Erythroblast (primary cell): ENCODE results near the gene PCBP3.
"Not testable (repeated sequence)": the region's sequence is repeated elsewhere in the genome, so short reads cannot be mapped to it uniquely, and the experiment has no call there.

Source experiments
- DNase-seq, 2 experiments: peaks; one replicate each; lab custom pipeline; 2025; lab: John Stamatoyannopoulos, UW
- GATA1 ChIP-seq: IDR thresholded peaks from 2 replicates; pipeline ENCODE4 v1.6.1; 2011; ENCODE audit warnings: low read depth, mild to moderate bottlenecking, control low read depth, low read length, moderate library complexity
- POLR2A ChIP-seq: IDR thresholded peaks from 2 replicates; pipeline ENCODE4 v1.6.1; 2011; ENCODE audit warnings: mild to moderate bottlenecking, low read length

The PCBP3 gene

GRCh38 chr21:45636951-45637646, 6.4 kb upstream of the PCBP3 start:
- DNase-seq: no peak
- TF ChIP-seq GATA1 (no peak), POLR2A (no peak)

- TF ChIP-seq POLR2A (no peak), GATA1 (no peak)
- DNase-seq: no peak
Measured at GRCh38 chr21:45637883-45638282, 5.6 kb upstream of the PCBP3 start.

- TF ChIP-seq GATA1: no peak
- TF ChIP-seq POLR2A: no peak
Measured at GRCh38 chr21:45638707-45639106, 4.8 kb upstream of the PCBP3 start.

GRCh38 chr21:45639206-45640000, 4.1 kb upstream of the PCBP3 start:
- no peak for DNase-seq
- no peak for TF ChIP-seq POLR2A

More at GRCh38 chr21:45638707-45639106, 4.8 kb upstream of the PCBP3 start:
- no peak for DNase-seq

DNA sequence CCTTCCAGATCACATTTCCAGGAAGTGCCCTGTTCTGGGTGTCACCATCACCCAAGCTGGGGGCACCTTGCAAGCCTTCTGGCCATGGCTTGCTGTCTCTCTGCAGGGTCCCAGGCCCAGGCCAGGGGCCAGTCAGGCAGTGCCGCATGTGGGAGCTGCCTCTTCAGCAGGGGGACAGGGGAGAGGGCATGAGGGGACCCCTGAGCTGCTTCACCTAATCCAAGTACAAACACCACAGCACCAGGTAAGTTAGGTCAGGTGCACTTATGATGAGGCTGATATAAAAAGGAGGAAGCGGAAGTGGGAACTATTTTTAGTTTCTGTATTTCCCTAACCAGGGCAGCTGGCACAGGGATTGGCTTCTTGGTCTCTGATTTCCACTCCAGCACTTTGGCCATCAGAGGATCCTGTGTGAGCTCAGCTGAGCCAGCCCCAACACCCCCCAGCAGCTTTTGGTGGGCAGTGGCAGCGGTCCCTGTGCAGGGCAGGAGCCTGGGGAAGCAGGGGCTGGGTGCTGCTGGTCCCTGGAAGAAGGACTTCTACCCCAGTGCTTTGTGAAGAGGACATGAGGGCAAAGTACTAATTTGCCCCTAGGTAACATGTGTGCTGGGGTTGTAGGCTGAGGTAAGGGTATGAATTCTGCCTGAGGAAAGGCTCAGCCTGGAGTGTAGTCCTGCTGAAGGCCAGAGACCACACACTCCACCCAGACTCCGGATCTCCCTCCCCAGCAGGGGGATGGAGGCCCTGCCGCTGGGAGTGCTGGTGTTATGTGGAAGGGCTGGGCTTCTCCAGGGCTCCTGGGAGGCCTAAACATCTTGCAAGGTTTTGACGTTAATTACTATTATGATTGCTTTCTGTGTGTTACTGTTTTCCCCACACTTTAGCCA, 3.3 kb upstream of the PCBP3 start:
- no peak for DNase-seq
- TF ChIP-seq POLR2A (no peak), GATA1 (no peak)

DNA sequence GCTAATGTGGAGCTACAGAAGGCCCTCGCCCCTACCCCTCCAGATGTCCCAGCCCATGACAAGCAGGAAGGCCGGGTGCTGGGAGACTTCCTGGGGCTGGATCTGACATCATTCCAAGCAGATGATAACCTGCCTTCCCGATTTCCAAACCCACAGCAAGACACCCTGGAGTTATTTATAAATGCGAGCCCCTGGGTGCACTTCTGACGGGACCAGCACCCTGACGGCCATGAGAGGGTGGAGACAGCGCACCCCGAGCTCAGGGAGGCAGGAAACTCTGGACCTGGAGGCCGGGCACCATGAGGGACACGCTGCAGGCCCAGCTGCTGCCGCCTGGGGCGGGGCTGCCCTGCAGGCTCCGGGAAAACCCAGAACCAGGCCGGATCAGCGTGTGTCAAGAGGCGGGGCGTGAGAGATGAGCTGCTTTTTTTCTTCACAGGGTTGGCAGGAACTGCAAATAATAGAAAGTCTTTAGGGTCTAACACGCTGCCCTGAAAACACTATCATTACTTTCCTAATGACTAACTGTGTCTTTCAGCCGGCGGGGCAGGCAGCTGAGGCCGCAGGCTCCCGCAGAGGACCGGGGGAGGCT, 2.5 kb upstream of the PCBP3 start:
- no peak for DNase-seq
- no peak for TF ChIP-seq POLR2A
- TF ChIP-seq GATA1: no peak

DNA sequence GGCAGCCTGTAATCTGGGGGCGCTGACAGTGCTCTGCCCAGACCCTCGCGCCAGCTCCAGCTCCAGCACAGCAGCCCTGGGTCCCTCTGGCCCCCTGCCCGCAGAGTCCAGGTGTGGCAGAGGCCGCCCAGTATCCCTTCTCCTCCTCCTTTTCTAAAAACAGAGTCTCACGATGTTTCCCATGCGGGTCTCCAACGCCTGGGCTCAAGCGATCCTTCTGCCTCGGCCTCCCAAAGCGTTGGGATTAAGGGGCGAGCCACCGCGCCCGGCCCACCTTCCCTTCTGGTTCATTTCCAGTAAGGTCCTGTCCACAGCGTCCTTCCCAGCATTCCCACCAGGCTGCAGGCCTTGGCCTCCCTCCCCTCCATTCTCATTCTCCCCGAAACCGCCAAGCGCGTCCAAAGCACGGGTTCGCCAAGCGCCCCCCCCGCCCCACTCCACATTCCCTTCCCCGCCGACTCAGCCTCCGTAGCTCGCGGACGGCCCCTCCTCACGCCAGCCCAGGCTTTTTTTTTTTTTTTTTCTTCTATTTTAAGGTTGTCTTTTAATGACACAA, 2.0 kb upstream of the PCBP3 start:
- no peak for DNase-seq
- TF ChIP-seq GATA1 (no peak), POLR2A (no peak)

DNA sequence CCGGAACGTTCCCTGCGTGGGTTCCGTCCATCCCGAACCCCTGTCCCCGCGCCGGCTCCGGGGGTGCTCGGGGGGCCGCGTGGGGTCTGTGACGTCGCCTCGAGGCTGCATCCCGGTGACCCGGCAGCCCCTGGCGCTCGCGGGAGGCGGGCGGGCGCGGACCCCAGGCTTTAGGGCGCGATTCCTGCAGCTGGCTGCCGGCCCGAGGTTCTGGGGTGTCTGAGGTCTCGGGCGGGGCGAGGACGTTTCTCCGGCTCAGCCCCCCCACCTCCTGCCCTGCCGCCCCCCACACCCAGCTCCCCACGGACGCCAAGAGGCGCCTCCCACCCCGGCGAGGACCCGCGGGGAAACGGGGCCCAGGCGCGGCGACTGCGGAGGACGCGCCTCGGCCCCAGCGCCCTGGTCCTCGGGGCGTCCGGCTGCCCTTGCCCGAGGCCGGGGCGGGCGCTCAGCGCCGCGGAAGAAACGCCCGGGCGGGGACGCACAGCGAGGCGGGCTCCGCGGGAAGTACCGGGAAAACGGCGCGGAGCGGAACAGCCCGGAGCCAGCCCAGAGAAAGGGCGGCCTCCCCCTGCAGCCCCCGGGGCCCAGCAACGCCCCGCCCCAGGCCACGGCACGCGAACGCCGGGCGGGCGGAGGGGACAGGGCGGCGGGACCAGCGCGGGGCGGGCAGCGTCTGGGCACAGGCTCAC, 1.3 kb upstream of the PCBP3 start:
- DNase-seq: no peak
- TF ChIP-seq GATA1 (no peak), POLR2A (no peak)

DNA sequence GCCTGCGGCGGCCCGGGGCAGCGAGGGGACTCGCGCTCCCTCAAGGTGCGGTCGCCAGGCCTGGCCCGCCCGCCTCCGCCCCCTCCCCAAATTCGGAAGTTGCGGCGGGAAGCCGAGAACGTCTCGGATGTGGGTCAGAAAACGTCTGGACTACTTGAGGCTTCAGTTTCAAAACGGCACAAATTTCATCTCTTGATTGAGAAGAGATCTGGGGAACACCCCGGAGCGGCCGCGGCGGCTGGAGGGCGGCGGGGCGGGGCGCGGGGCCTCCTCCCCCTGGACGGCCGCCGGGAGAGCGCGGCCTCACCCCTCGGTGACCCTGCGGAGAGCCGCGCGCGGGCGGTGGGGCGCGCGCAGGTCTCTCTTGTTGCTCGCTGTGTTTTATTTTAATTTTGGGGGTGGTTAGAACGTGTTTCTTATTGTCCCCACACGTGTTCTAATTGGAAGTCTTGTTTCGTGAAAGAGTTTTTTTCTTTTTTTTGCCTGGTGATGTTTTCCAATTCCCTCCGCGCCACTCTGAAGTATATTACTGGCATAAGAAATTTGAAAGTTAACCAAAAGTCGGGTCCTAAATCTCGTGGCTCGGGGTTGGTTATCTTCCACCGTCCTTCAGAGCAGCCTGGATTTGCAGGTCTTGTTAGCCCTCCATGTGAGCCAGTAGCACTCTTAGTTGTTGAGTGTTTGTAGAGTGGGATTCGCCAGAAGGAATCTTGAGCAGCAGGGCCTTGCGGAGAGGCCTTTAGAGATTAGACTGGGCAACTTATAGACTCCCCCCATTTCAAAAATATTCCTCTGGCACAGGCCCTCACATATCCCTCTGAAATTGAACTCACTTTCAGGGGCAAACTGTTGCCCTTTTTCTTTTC, 749 bp downstream of the PCBP3 start:
- DNase-seq: no peak
- TF ChIP-seq POLR2A (no peak), GATA1 (no peak)

DNA sequence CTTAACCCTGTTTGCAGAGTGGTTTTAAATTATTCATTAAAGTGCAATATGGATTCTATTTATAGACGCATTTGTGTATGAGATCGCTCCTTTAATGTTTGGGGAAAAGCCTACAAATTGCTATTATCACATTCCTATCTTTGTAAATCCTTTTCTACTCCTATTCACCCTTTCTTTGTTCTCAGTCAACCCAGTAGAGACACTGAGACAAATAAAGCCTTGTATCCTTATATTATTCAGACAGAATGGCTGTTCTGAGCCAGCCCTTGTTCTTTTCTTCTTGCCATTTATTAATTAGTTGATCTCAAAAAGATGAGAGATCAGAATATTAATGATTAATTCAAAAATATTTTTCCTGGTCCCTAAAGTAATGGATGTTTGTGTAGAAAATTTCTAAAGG, 8.4 kb downstream of the PCBP3 start:
- no peak for DNase-seq
- no peak for TF ChIP-seq GATA1
- TF ChIP-seq POLR2A: no peak

GRCh38 chr21:45655124-45655523, 11.6 kb downstream of the PCBP3 start:
- DNase-seq: no peak
- TF ChIP-seq GATA1: no peak
- no peak for TF ChIP-seq POLR2A

GRCh38 chr21:45656114-45656513, 12.6 kb downstream of the PCBP3 start:
- DNase-seq: not testable (repeated sequence)

GRCh38 chr21:45661913-45662622, 18.5 kb downstream of the PCBP3 start:
- not testable (repeated sequence) for DNase-seq

GRCh38 chr21:45662623-45663245, 19.2 kb downstream of the PCBP3 start:
- not testable (repeated sequence) for DNase-seq
